GM21381 (cell line): Measurements from ENCODE around the gene PTPRN2.
"Not testable (repeated sequence)": the region's sequence is repeated elsewhere in the genome, so short reads cannot be mapped to it uniquely, and the experiment has no call there.

Experiments used
- ATAC-seq: cut with Tn5 transposase; IDR thresholded peaks from one replicate; pipeline ENCODE4 v1.9.1; 2021; ENCODE audit warnings: mild to moderate bottlenecking, moderate library complexity; ENCODE audit not compliant: unreplicated experiment

The PTPRN2 gene

GRCh38 chr7:158391541-158391940, 196.1 kb downstream of the PTPRN2 start:
- no peak for ATAC-seq

- ATAC-seq, result no peak
These were observed 196.5 kb downstream of the PTPRN2 start for GRCh38 chr7:158391141-158391540.

GRCh38 chr7:158390460-158390859, 197.2 kb downstream of the PTPRN2 start:
- no peak for ATAC-seq

- ATAC-seq, result no peak
These were observed 197.9 kb downstream of the PTPRN2 start for GRCh38 chr7:158389514-158390425.

DNA sequence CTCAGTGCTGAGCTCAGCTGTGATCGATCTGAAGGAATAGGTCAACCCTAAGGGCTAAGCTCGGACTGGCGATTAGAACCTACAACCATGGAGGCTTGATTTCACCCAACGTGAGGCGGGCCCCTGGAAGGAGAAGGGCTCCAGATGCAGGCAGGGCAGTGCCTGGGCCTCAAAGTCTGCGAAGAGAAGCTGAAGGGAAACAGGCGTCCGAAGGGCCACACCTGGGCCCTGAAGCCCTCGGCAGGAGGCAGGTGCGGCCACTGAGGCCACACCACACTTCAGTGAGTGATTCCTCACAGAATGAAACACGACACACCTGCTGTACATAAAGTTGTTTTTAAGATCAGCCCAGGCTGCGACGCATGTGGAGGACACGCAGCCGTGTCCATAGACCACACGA, 198.7 kb downstream of the PTPRN2 start:
- ATAC-seq, result no peak

- no peak for ATAC-seq
These were observed 199.6 kb downstream of the PTPRN2 start for GRCh38 chr7:158388072-158388471.

DNA sequence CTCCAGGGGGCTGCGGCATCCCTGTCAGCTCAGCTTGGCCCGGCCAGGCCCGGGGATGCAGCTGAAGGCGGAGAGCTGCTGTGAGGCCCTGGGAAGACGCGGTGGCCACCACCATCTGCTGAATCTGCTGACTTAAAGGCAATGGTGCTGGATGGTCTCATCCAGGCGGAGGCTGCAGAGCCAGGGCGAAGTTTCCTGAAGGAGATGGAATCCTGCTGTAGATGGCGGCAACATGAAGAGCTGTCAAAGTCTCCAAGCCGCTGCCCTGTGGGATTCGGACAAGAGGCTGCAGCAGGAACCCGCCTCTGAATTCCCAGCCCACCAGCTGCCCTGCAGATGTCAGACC, 200.1 kb downstream of the PTPRN2 start:
- ATAC-seq, result no peak

DNA sequence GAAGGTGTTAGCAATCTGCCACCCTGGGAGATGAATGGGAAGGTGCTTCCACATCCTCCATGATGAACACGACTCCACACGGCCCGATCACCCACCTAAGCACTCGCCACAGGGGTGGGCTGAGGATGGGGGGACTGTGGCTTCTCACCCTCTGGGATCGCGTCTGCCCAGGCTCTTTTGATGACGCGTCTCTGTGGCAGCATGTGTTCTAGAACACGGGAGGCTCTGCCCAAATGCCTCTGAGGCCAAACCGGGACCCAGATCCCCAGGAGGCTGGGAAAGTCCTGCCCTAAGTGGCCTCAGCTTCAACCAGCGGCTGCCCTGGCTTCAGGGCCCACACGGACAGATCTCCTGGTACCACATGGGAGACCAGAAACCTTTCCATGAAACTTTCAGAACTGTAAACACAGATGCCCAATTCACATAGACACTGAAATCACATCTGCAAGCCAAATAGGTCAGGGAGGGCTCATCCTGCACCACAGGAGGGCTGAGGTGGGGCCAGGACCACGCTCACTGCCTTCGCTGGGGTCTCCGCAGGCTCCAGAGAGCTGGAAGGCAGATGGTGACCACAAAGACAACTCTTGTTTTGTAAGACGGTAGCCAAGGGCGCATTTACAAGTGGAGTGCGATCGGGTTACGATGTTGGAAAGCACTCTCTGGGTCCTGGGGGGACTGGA, 200.6 kb downstream of the PTPRN2 start:
- ATAC-seq, result no peak

GRCh38 chr7:158386355-158386618, 201.3 kb downstream of the PTPRN2 start:
- no peak for ATAC-seq

DNA sequence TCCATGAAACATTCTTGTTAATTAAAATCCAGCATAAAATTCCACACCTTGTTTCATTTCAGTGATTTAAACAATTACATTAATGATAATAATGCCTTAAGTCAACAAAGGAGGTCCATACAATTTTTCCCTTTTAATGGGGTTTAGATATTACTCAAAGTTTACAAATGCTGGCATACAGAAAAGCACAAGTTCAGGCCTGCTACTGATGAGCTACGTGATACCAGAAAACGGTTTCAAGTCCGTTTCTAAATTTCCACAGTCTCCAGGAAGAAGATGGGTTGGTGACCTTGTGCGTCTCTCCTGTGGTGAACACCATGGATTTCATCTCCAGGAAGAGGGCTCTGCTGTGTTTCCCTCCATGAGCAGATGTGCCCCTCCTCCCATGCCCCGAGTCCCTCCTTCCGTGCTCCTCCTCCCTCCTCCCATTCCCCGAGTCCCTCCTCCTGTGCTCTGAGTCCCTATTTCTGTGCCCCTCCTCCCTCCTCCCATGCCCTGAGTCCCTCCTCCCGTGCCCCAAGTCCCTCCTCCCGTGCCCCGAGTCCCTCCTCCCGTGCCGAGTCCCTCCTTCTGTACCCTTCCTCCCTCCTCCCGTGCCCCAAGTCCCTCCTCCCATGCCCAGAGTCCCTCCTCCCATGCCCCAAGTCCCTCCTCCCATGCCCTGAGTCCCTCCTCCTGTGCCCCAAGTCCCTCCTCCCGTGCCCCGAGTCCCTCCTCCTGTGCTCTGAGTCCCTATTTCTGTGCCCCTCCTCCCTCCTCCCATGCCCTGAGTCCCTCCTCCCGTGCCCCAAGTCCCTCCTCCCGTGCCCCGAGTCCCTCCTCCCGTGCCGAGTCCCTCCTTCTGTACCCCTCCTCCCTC, 201.9 kb downstream of the PTPRN2 start:
- not testable (repeated sequence) for ATAC-seq

GRCh38 chr7:158384746-158385145, 202.9 kb downstream of the PTPRN2 start:
- ATAC-seq, result no peak

DNA sequence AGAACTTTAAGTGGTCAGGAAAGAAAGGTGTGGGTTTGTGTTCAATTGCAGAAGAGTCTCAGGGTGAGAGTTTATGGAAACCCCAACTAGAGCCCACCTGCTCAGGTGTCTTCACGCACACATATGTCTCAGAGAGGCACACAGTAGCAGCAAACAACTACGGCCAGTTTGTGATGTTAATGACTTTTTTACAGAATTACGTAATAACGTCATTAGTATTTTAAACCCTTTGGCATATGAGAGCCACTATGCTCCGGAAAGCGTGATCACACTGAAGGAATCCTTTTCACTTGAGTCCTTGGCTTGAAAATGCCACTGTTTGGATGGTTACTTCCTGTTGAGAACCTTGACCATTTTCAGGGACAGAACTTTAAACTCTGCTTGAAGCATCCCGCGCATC, 204.0 kb downstream of the PTPRN2 start:
- no peak for ATAC-seq

DNA sequence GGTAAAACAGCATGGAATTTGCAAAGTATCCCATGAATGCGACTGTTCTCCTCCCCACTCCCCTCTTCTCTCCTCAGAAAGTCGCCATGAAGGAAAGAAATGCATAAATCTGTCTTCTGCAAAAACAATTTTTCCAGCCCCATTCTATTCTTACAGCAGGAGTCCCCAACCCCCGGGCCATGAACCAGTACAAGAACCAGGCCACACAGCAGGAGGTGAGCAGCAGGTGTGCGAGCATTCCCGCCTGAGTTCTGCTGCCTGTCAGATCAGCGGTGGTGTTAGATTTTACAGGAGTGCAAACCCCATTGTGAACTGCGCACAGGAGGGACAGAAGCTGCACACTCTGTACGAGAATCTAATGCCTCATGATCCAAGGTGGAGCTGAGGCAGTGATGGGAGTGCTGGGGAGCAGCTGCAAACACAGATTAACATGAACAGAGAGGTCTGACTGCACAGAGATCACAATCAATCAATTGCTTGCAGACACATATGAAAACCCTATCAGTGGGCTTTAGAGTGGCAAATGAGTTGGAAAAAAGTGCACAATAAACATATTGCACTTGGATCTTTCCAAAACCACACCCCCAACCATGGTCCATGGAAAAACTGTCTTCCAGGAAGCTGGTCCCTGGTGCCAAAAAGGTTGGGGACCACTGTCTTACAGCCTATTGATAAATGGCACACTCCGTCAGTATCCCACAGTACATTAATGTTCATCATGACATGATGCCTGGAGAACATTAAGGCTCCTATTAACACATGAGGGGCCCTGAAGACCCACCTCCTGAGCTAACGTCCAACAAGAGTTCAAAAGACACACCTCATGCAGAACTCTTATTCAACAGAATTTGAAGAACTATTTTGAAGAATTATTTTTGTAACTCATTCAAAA, 205.0 kb downstream of the PTPRN2 start:
- no peak for ATAC-seq

GRCh38 chr7:158381956-158382355, 205.7 kb downstream of the PTPRN2 start:
- ATAC-seq, result no peak

- ATAC-seq, result no peak
These were observed 208.6 kb downstream of the PTPRN2 start for GRCh38 chr7:158378978-158379377.

GRCh38 chr7:158377800-158378623, 209.6 kb downstream of the PTPRN2 start:
- ATAC-seq, result no peak

DNA sequence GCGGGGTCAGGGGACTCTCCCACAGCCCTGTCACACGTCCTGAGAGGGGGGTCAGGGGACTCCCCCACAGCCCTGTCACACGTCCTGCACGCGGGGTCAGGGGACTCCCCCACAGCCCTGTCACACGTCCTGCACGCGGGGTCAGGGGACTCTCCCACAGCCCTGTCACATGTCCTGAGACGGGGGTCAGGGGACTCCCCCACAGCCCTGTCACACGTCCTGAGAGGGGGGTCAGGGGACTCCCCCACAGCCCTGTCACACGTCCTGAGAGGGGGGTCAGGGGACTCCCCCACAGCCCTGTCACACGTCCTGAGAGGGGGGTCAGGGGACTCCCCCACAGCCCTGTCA, 210.8 kb downstream of the PTPRN2 start:
- ATAC-seq, result not testable (repeated sequence)

DNA sequence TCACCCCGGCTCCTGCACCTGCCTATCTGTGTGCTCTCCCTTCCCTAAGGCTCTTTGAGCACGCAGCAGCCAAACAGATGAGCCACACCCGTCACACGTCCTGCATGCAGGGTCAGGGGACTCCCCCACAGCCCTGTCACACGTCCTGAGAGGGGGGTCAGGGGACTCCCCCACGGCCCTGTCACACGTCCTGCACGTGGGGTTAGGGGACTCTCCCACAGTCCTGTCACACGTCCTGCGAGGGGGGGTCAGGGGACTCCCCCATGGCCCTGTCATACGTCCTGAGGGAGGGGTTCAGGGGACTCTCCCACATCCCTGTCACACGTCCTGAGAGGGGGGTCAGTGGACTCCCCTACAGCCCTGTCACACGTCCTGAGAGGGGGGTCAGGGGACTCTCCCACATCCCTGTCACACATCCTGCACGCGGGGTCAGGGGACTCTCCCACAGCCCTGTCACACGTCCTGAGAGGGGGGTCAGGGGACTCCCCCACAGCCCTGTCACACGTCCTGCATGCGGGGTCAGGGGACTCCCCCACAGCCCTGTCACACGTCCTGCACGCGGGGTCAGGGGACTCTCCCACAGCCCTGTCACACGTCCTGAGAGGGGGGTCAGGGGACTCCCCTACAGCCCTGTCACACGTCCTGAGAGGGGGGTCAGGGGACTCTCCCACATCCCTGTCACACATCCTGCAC, 211.3 kb downstream of the PTPRN2 start:
- not testable (repeated sequence) for ATAC-seq

DNA sequence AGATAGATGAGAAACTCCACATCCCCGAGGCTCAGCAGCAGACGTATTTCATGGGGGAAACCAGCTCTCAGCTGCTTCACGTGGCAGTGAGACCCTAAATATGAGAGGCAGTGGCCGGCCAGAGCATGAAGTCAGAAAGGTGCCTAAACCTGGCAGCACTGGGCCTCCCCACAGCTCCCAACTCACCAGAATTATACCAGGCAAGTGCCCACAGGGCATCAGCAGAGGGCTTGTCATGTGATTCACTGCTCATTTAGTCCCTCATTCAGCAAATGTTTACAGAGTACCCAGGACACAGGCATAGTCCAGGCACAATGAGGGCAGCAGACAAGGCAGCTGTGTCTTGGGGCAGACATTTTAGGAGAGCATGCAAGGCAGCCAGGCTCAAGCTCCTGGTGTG, 212.6 kb downstream of the PTPRN2 start:
- no peak for ATAC-seq
